ENCODE results near the gene ABLIM1.

ABLIM1 gene

GRCh38 chr10:114542373-114542772, 115.7 kb downstream of the ABLIM1 start:
- Histone ChIP-seq H3K36me3 (no peaks in the 10 kb centered on the region), H3K4me3 (no peak overlapping the region), H3K27ac (no peak overlapping the region), H3K4me2 (peak overlapping the region; percentile 39), H3K9ac (no peak overlapping the region), H3K4me1 (peaks cover 85% of the 10 kb centered on the region), H4K20me1 (no peaks in the 10 kb centered on the region), H3K9me3 (no peaks in the 10 kb centered on the region), H3K27me3 (peaks cover under 1% of the 10 kb centered on the region)
- no peak for TF ChIP-seq Cebpa-rat (IDR thresholded peaks at IDR 0.05)

DNA sequence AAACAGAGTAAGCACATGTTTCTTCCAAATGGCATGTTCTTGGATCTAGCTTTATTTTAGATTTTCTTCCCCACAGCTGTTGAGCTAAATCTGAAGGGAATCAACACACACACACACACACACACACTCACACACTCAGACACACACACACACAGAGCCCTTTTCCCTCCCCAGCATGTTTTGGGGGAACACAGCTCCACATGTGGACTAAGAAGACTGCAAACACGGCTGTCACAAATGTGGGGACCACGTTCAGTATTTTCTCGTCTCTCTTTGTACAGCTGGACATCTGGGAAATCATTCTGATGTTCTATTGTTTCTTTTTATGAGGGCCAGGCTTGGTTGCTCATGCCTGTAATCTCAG, 116.3 kb downstream of the ABLIM1 start:
- no peaks in the 10 kb centered on the region for H3K27me3 ChIP-seq
- peaks cover 82% of the 10 kb centered on the region for H3K4me1 ChIP-seq
- no peaks in the 10 kb centered on the region for H3K36me3 ChIP-seq
- H3K9me3 ChIP-seq = peaks cover 1% of the 10 kb centered on the region; the same call in 1 of the 2 replicates
- TF ChIP-seq Cebpa-rat (IDR thresholded peaks at IDR 0.05) = no peak
- H3K27ac ChIP-seq = no peak overlapping the region
- H3K4me2 ChIP-seq = peak overlapping the region; percentile 39
- H4K20me1 ChIP-seq = no peaks in the 10 kb centered on the region
- no peak overlapping the region for H3K4me3 ChIP-seq
- no peak overlapping the region for H3K9ac ChIP-seq

GRCh38 chr10:114541081-114541796, 116.8 kb downstream of the ABLIM1 start:
- Histone ChIP-seq H3K9ac (no peak overlapping the region), H3K9me3 (peaks cover 6% of the 10 kb centered on the region; the same call in 1 of the 2 replicates), H3K36me3 (no peaks in the 10 kb centered on the region), H3K4me2 (0 out of 2 replicates have a peak overlapping the region, but pooled peaks have one; percentile 39), H3K27me3 (no peaks in the 10 kb centered on the region), H4K20me1 (no peaks in the 10 kb centered on the region), H3K4me3 (no peak overlapping the region), H3K4me1 (peaks cover 82% of the 10 kb centered on the region), H3K27ac (no peak overlapping the region)
- TF ChIP-seq Cebpa-rat (IDR thresholded peaks at IDR 0.05) = no peak

GRCh38 chr10:114540236-114540635, 117.8 kb downstream of the ABLIM1 start:
- H3K27me3 ChIP-seq = no peaks in the 10 kb centered on the region
- H3K4me3 ChIP-seq = no peak overlapping the region
- peaks cover 6% of the 10 kb centered on the region; the same call in 1 of the 2 replicates for H3K9me3 ChIP-seq
- no peaks in the 10 kb centered on the region for H4K20me1 ChIP-seq
- H3K9ac ChIP-seq = no peak overlapping the region
- H3K36me3 ChIP-seq = no peaks in the 10 kb centered on the region
- H3K27ac ChIP-seq = no peak overlapping the region
- H3K4me1 ChIP-seq = peaks cover 73% of the 10 kb centered on the region
- TF ChIP-seq Cebpa-rat (IDR thresholded peaks at IDR 0.05) = no peak
- no peak overlapping the region for H3K4me2 ChIP-seq

- Histone ChIP-seq H3K4me3 (no peak overlapping the region), H3K4me2 (no peak overlapping the region), H3K36me3 (no peaks in the 10 kb centered on the region), H3K27me3 (no peaks in the 10 kb centered on the region), H3K27ac (no peak overlapping the region), H3K9ac (no peak overlapping the region), H4K20me1 (no peaks in the 10 kb centered on the region), H3K9me3 (peaks cover 6% of the 10 kb centered on the region; the same call in 1 of the 2 replicates), H3K4me1 (peaks cover 66% of the 10 kb centered on the region)
- TF ChIP-seq Cebpa-rat (IDR thresholded peaks at IDR 0.05) = no peak
Measured at GRCh38 chr10:114539623-114540022, 118.5 kb downstream of the ABLIM1 start.

GRCh38 chr10:114538181-114538906, 119.7 kb downstream of the ABLIM1 start:
- H3K9me3 ChIP-seq = peaks cover 6% of the 10 kb centered on the region; the same call in 1 of the 2 replicates
- no peaks in the 10 kb centered on the region for H3K27me3 ChIP-seq
- no peaks in the 10 kb centered on the region for H3K36me3 ChIP-seq
- no peak overlapping the region for H3K4me3 ChIP-seq
- H3K9ac ChIP-seq = peak overlapping the region; percentile 32; the same call in 1 of the 2 replicates
- peak overlapping the region; percentile 79 for H3K4me2 ChIP-seq
- no peak for TF ChIP-seq Cebpa-rat (IDR thresholded peaks at IDR 0.05)
- H3K4me1 ChIP-seq = peaks cover 54% of the 10 kb centered on the region
- peak overlapping the region; percentile 44; the same call in 1 of the 2 replicates for H3K27ac ChIP-seq
- no peaks in the 10 kb centered on the region for H4K20me1 ChIP-seq

- peaks cover 48% of the 10 kb centered on the region for H3K4me1 ChIP-seq
- H3K9ac ChIP-seq = no peak overlapping the region
- no peaks in the 10 kb centered on the region for H4K20me1 ChIP-seq
- TF ChIP-seq Cebpa-rat (IDR thresholded peaks at IDR 0.05) = no peak
- H3K4me3 ChIP-seq = no peak overlapping the region
- H3K27me3 ChIP-seq = no peaks in the 10 kb centered on the region
- no peak overlapping the region for H3K27ac ChIP-seq
- H3K36me3 ChIP-seq = no peaks in the 10 kb centered on the region
- peaks cover 6% of the 10 kb centered on the region; the same call in 1 of the 2 replicates for H3K9me3 ChIP-seq
- peak overlapping the region; percentile 79 for H3K4me2 ChIP-seq
Measured at GRCh38 chr10:114537736-114538135, 120.3 kb downstream of the ABLIM1 start.

DNA sequence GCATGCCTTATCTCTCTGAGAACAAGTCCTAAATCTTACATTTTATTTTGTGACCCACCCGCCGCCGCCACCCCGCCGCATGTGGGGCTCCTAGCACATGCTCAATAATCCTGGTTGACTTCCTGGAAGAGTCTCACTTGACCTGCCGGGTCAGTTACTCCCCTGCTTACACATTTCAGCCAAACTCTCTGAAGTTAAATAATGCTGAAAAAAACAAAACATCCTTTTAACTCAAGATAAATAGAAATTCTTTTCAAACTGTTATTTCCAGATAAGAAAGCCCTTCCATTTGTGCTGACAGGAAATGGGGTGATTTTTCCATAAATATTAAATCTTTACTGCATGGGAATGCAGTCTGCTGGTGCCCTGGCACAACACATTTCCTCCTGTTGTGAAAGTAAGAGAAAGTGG, 123.5 kb downstream of the ABLIM1 start:
- H3K4me2 ChIP-seq = no peak overlapping the region
- no peaks in the 10 kb centered on the region for H4K20me1 ChIP-seq
- H3K9ac ChIP-seq = no peak overlapping the region
- no peaks in the 10 kb centered on the region for H3K36me3 ChIP-seq
- no peak for TF ChIP-seq Cebpa-rat (IDR thresholded peaks at IDR 0.05)
- no peak overlapping the region for H3K4me3 ChIP-seq
- H3K4me1 ChIP-seq = peaks cover 21% of the 10 kb centered on the region
- H3K27me3 ChIP-seq = no peaks in the 10 kb centered on the region
- H3K9me3 ChIP-seq = peaks cover 6% of the 10 kb centered on the region; the same call in 1 of the 2 replicates
- H3K27ac ChIP-seq = no peak overlapping the region

- Histone ChIP-seq H3K9me3 (peaks cover 6% of the 10 kb centered on the region; the same call in 1 of the 2 replicates), H3K36me3 (no peaks in the 10 kb centered on the region), H3K4me1 (peaks cover 5% of the 10 kb centered on the region), H3K4me2 (no peak overlapping the region), H3K27ac (no peak overlapping the region), H3K9ac (no peak overlapping the region), H3K27me3 (no peaks in the 10 kb centered on the region), H4K20me1 (no peaks in the 10 kb centered on the region), H3K4me3 (no peak overlapping the region)
- no peak for TF ChIP-seq Cebpa-rat (IDR thresholded peaks at IDR 0.05)
Measured at GRCh38 chr10:114532226-114532625, 125.8 kb downstream of the ABLIM1 start.
